Measurements from ENCODE around the gene SCN1A.
"Not testable (repeated sequence)": the region's sequence is repeated elsewhere in the genome, so short reads cannot be mapped to it uniquely, and the experiment has no call there.

The SCN1A gene

DNA sequence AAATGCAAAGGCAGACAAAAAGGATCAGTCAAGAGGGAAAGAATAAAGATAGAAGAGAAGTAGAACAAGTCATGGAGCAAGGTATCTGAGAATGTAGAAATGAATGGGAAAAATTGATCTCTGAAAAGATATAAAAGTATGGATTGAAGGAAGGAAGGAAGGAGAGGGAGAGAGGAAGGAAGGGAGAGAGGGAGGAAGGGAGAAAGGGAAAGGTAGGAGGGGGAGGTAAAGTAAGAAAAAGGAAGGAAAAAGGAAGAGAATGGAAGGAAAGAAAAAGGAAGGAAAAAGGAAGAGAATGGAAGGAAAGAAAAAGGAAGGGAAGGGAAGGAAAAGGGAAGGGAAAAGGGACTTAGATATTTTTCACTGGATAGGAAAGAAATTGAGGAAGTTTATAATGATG is 142.7 kb downstream of the SCN1A start:
- H3K36me3 ChIP-seq: no peaks in the 10 kb centered on the region
- TF ChIP-seq, protein P1, sequence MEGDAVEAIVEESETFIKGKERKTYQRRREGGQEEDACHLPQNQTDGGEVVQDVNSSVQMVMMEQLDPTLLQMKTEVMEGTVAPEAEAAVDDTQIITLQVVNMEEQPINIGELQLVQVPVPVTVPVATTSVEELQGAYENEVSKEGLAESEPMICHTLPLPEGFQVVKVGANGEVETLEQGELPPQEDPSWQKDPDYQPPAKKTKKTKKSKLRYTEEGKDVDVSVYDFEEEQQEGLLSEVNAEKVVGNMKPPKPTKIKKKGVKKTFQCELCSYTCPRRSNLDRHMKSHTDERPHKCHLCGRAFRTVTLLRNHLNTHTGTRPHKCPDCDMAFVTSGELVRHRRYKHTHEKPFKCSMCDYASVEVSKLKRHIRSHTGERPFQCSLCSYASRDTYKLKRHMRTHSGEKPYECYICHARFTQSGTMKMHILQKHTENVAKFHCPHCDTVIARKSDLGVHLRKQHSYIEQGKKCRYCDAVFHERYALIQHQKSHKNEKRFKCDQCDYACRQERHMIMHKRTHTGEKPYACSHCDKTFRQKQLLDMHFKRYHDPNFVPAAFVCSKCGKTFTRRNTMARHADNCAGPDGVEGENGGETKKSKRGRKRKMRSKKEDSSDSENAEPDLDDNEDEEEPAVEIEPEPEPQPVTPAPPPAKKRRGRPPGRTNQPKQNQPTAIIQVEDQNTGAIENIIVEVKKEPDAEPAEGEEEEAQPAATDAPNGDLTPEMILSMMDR (IDR thresholded peaks at IDR 0.05): no peak
- no peak overlapping the region for H3K4me3 ChIP-seq (ENCODE audit: low read depth in 1 of 2, low read length in 1 of 2)
- H3K27ac ChIP-seq: no peak overlapping the region
- H3K9me3 ChIP-seq: no peaks in the 10 kb centered on the region
- no peaks in the 10 kb centered on the region for H3K4me1 ChIP-seq (ENCODE audit: control insufficient read depth in 1 of 2, insufficient read depth in 1 of 2, low read depth in 1 of 2, low read length in 1 of 2)
- no peaks in the 10 kb centered on the region for H3K27me3 ChIP-seq

DNA sequence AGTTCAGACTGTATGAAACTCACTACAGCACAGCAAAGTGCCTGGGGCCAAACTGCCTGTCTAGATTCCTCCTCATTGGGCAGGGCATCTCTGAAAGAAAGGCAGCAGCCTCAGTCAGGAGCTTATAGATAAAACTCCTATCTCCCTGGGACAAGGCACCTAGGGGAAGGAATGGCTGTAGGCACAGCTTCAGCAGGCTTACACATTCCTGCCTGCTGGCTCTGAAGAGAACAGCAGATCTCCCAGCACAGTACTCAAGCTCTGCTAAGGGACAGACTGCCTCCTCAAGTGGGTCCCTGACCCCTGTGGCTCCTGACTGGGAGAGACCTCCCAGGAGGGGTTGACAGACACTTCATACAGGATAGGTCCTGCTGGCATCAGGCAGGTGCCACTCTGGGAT is 155.7 kb downstream of the SCN1A start:
- H3K4me1 ChIP-seq (ENCODE audit: control insufficient read depth in 1 of 2, insufficient read depth in 1 of 2, low read depth in 1 of 2, low read length in 1 of 2); H3K27ac ChIP-seq; H3K27me3 ChIP-seq; H3K9me3 ChIP-seq; H3K36me3 ChIP-seq; H3K4me3 ChIP-seq (ENCODE audit: low read depth in 1 of 2, low read length in 1 of 2): not testable (repeated sequence)

DNA sequence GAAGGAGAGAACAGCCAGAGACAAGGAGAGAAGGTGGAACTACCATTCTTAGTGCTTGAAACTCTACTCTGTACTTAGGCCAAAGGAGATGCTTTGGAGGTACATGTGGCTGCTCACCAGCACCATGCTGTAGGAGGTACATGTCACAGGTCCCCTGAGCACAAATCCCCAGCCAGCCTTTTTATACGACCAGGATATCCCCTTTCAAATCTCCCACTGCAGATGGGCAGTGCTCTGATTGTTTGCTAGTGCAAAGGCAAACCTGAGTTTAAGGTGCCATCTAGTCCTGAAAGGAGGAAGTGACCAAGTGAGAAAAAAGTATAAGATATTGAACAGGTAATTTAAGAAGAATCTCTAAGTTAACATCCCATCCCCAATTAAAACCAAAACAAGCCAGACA is 157.2 kb downstream of the SCN1A start:
- no peaks in the 10 kb centered on the region for H3K9me3 ChIP-seq
- H3K4me1 ChIP-seq (ENCODE audit: control insufficient read depth in 1 of 2, insufficient read depth in 1 of 2, low read depth in 1 of 2, low read length in 1 of 2): no peaks in the 10 kb centered on the region
- no peak overlapping the region for H3K4me3 ChIP-seq (ENCODE audit: low read depth in 1 of 2, low read length in 1 of 2)
- TF ChIP-seq, protein P1 (IDR thresholded peaks at IDR 0.05): no peak
- H3K27me3 ChIP-seq: no peaks in the 10 kb centered on the region
- H3K27ac ChIP-seq: no peak overlapping the region
- H3K36me3 ChIP-seq: no peaks in the 10 kb centered on the region

DNA sequence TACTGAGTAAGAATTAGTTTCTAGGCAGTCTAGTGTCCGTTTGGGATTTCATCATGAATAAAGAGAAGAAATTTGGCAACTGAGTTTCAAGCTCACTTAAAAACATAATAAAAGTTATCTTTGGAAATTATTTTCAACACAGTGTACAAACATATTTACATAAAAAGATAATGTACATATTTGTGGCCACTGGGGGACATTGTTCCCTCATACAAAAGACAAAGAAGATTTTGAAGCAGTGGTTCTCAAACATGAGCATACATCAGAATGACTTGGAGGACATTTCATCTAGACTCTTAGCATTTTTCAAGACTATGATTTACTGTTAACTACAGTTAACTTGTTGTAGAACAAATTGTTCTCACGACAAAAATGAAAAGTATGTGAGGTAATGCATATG is 158.6 kb downstream of the SCN1A start:
- TF ChIP-seq, protein P1 (IDR thresholded peaks at IDR 0.05): no peak
- Histone ChIP-seq H3K9me3 (no peaks in the 10 kb centered on the region), H3K36me3 (no peaks in the 10 kb centered on the region), H3K27ac (no peak overlapping the region), H3K27me3 (no peaks in the 10 kb centered on the region), H3K4me1 (ENCODE audit: control insufficient read depth in 1 of 2, insufficient read depth in 1 of 2, low read depth in 1 of 2, low read length in 1 of 2) (no peaks in the 10 kb centered on the region), H3K4me3 (ENCODE audit: low read depth in 1 of 2, low read length in 1 of 2) (no peak overlapping the region)

DNA sequence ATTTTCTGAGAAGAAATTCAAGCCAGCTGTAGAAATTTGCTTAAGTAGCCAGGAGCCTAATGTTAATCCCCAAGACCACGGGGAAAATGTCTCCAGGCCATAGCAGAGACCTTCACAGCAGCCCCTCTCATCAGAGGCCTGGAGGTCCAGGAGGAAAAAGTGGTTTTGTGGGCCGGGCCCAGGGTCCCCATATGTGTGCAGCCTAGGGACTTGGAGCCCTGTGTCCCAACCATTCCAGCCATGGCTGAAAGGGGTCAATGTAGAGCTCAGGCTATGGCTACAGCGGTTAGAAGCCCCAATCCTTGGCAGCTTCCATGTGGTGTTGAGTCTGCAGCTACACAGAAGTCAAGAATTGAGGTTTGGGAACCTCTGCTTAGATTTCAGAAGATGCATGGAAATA is 160.1 kb downstream of the SCN1A start:
- no peaks in the 10 kb centered on the region for H3K27me3 ChIP-seq
- no peaks in the 10 kb centered on the region for H3K9me3 ChIP-seq
- no peak overlapping the region for H3K27ac ChIP-seq
- no peaks in the 10 kb centered on the region for H3K36me3 ChIP-seq
- H3K4me3 ChIP-seq (ENCODE audit: low read depth in 1 of 2, low read length in 1 of 2): no peak overlapping the region
- TF ChIP-seq, protein P1 (IDR thresholded peaks at IDR 0.05): no peak
- no peaks in the 10 kb centered on the region for H3K4me1 ChIP-seq (ENCODE audit: control insufficient read depth in 1 of 2, insufficient read depth in 1 of 2, low read depth in 1 of 2, low read length in 1 of 2)

DNA sequence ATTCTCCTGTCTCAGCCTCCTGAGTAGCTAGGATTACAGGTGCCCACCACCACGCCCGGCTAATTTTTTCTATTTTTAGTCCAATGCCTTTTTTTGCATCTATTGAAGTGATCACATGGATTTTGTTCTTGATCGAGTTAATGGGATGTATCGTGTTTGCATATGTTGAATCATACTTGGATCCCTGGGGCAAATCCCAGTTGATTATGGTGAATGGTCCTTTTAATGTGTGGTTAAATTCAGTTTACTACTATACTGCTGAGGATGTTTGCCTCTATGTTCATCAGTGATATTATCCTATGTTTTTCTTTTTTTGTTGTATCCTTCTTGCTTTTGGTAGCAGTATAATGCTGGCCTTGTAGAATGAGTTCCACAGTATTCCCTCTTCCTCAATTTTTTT is 166.0 kb downstream of the SCN1A start:
- Histone ChIP-seq H3K4me1 (ENCODE audit: control insufficient read depth in 1 of 2, insufficient read depth in 1 of 2, low read depth in 1 of 2, low read length in 1 of 2) (no peaks in the 10 kb centered on the region), H3K36me3 (no peaks in the 10 kb centered on the region), H3K4me3 (ENCODE audit: low read depth in 1 of 2, low read length in 1 of 2) (no peak overlapping the region), H3K27me3 (no peaks in the 10 kb centered on the region), H3K9me3 (no peaks in the 10 kb centered on the region), H3K27ac (no peak overlapping the region)
- TF ChIP-seq, protein P1 (IDR thresholded peaks at IDR 0.05): no peak
